ENCODE results near the gene IRF2.

DNA sequence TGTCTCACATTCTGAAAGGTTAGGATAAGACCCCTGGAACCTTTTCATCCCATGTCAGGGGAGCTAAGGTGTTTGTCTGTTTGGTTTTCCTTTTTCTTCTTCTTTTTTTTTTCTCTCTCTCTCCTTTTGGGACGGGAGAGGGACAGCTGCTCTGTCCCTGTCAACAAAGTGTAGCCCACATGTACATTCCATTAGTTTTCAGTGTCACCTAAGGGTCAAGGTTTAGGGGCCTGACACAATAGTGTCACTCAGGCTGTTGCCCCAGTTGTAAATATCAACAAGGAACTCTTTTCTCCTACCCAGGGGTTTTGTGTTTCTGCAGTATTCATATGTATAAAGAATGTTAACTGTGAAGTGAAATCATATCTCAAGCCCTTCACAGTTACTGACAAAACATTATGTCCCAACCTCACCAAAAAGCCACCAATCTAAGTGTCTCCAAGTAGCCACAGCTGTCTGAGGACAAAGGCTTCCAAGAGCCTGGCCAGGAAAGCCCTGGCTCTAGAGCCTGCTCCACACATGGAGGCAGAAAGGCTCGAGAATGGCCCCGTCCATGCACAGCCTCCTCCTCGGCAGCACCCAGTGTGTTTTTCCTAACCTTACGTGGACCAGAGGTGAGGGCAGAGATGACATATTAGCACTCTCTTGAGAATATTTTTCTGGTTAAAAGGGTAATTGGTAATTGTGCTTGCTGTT is 9.4 kb downstream of the IRF2 start:
- TF ChIP-seq POLR2AphosphoS5 (IDR thresholded peaks at IDR 0.05; ENCODE audit: borderline replicate concordance, low read depth, low read length) (no peak), EZH2 (IDR thresholded peaks at IDR 0.05) (no peak), FOXP2 (optimal IDR thresholded peaks at IDR 0.05; ENCODE audit: control extremely low read depth, extremely low read length, insufficient read depth) (no peak)

Measured in SK-N-MC (cell line).